ENCODE results near the gene LMTK3. TPM values are rescaled to one million over a fixed set of nuclear protein-coding genes. Genes with fewer than 3 reads are reported as not detected.

The LMTK3 gene
- total and polyA plus RNA-seq, 2 experiments from 2014 or later, result 1.6 to 11.8 TPM

DNA sequence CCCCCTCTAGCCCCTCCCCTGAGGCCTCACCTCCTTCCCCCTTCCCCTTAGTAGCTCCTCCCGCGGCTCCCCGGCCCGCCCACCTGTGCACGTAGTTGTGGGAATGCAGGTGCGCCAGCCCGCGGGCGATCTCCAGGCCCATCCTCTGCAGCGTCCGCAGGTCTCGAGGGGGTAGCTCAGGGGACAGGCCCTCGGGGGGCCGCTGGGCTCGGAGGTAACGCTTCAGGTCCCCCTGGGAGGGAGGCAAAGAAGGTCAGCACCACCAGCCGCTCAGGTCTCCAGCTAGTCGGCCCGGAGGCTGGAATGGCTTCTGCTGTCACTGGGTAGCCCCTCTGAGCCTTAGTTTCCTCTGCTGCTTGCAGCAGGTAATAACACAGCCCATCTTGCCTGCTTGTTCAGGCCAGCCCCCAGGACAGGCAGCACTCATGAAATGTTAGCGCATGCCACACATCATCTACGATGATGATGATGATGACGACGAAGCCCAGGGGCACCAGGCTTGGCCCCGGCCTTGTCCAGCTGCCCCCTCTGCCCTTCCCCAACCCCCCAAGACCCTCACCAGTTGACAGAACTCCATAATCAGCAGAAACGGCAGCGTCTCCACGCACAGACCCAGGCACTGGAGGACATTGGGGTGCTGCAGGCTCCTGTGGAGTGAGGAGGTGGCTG is 9.2 kb downstream of the LMTK3 start:
- H3K36me3 Mint-ChIP-seq (ENCODE audit: low read depth), result peaks cover under 1% of the 10 kb centered on the region; the same call in 2 of the 3 replicates
- peaks cover 16% of the 10 kb centered on the region for H3K4me1 Mint-ChIP-seq
- H3K9me3 Mint-ChIP-seq, result no peaks in the 10 kb centered on the region
- peak overlapping the region; percentile 70; the same call in 1 of the 2 replicates for H3K27ac Mint-ChIP-seq
- H3K4me1 ChIP-seq (ENCODE audit: insufficient read depth), result peaks cover 7% of the 10 kb centered on the region; the same call in 1 of the 2 replicates
- H2AFZ ChIP-seq, result 0 out of 2 replicates have a peak overlapping the region, but pooled peaks have one; percentile 63
- TF ChIP-seq, protein P1, sequence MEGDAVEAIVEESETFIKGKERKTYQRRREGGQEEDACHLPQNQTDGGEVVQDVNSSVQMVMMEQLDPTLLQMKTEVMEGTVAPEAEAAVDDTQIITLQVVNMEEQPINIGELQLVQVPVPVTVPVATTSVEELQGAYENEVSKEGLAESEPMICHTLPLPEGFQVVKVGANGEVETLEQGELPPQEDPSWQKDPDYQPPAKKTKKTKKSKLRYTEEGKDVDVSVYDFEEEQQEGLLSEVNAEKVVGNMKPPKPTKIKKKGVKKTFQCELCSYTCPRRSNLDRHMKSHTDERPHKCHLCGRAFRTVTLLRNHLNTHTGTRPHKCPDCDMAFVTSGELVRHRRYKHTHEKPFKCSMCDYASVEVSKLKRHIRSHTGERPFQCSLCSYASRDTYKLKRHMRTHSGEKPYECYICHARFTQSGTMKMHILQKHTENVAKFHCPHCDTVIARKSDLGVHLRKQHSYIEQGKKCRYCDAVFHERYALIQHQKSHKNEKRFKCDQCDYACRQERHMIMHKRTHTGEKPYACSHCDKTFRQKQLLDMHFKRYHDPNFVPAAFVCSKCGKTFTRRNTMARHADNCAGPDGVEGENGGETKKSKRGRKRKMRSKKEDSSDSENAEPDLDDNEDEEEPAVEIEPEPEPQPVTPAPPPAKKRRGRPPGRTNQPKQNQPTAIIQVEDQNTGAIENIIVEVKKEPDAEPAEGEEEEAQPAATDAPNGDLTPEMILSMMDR (conservative IDR thresholded peaks at IDR 0.05; ENCODE audit: low read depth in 2 of 2), result no peak
- no peak for TF ChIP-seq STAT1 (IDR thresholded peaks at IDR 0.05; ENCODE audit: unreplicated experiment)
- no peak for TF ChIP-seq NANOG (IDR thresholded peaks at IDR 0.05; ENCODE audit: borderline replicate concordance)
- TF ChIP-seq POLR2AphosphoS5 (IDR thresholded peaks at IDR 0.05; ENCODE audit: low read depth), result peak; percentile 65
- no peak for TF ChIP-seq ZNF114 (CRISPR knock-in tag; IDR thresholded peaks at IDR 0.05)
- no peak for TF ChIP-seq ZNF331 (CRISPR knock-in tag; IDR thresholded peaks at IDR 0.05; ENCODE audit: low read depth)
- TF ChIP-seq, protein P2, sequence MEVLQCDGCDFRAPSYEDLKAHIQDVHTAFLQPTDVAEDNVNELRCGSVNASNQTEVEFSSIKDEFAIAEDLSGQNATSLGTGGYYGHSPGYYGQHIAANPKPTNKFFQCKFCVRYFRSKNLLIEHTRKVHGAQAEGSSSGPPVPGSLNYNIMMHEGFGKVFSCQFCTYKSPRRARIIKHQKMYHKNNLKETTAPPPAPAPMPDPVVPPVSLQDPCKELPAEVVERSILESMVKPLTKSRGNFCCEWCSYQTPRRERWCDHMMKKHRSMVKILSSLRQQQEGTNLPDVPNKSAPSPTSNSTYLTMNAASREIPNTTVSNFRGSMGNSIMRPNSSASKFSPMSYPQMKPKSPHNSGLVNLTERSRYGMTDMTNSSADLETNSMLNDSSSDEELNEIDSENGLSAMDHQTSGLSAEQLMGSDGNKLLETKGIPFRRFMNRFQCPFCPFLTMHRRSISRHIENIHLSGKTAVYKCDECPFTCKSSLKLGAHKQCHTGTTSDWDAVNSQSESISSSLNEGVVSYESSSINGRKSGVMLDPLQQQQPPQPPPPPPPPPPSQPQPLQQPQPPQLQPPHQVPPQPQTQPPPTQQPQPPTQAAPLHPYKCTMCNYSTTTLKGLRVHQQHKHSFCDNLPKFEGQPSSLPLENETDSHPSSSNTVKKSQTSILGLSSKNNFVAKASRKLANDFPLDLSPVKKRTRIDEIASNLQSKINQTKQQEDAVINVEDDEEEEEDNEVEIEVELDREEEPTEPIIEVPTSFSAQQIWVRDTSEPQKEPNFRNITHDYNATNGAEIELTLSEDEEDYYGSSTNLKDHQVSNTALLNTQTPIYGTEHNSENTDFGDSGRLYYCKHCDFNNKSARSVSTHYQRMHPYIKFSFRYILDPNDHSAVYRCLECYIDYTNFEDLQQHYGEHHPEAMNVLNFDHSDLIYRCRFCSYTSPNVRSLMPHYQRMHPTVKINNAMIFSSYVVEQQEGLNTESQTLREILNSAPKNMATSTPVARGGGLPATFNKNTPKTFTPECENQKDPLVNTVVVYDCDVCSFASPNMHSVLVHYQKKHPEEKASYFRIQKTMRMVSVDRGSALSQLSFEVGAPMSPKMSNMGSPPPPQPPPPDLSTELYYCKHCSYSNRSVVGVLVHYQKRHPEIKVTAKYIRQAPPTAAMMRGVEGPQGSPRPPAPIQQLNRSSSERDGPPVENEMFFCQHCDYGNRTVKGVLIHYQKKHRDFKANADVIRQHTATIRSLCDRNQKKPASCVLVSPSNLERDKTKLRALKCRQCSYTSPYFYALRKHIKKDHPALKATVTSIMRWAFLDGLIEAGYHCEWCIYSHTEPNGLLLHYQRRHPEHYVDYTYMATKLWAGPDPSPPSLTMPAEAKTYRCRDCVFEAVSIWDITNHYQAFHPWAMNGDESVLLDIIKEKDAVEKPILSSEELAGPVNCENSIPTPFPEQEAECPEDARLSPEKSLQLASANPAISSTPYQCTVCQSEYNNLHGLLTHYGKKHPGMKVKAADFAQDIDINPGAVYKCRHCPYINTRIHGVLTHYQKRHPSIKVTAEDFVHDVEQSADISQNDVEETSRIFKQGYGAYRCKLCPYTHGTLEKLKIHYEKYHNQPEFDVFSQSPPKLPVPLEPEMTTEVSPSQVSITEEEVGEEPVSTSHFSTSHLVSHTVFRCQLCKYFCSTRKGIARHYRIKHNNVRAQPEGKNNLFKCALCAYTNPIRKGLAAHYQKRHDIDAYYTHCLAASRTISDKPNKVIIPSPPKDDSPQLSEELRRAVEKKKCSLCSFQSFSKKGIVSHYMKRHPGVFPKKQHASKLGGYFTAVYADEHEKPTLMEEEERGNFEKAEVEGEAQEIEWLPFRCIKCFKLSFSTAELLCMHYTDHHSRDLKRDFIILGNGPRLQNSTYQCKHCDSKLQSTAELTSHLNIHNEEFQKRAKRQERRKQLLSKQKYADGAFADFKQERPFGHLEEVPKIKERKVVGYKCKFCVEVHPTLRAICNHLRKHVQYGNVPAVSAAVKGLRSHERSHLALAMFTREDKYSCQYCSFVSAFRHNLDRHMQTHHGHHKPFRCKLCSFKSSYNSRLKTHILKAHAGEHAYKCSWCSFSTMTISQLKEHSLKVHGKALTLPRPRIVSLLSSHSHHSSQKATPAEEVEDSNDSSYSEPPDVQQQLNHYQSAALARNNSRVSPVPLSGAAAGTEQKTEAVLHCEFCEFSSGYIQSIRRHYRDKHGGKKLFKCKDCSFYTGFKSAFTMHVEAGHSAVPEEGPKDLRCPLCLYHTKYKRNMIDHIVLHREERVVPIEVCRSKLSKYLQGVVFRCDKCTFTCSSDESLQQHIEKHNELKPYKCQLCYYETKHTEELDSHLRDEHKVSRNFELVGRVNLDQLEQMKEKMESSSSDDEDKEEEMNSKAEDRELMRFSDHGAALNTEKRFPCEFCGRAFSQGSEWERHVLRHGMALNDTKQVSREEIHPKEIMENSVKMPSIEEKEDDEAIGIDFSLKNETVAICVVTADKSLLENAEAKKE (CRISPR knock-in tag; IDR thresholded peaks at IDR 0.05), result no peak
- ATAC-seq (peak; percentile 16), DNase-seq (ENCODE audit: low spot score) (no peak)
- H3K27ac ChIP-seq (ENCODE audit: low read depth), result no peak overlapping the region
- H3K79me2 ChIP-seq (replicated peaks; ENCODE audit: insufficient read depth), result no peaks in the 10 kb centered on the region
- peak overlapping the region; percentile 85 for H3K4me2 ChIP-seq
- H3F3A ChIP-seq (replicated peaks; ENCODE audit: low read depth), result peaks cover 6% of the 10 kb centered on the region; the same call in 1 of the 2 replicates
- H3K27me3 Mint-ChIP-seq (ENCODE audit: insufficient read depth, low read depth, poor library complexity), result peaks cover 21% of the 10 kb centered on the region
- no peaks in the 10 kb centered on the region for H4K20me1 ChIP-seq (replicated peaks; ENCODE audit: insufficient read depth)
- H3K36me3 ChIP-seq (ENCODE audit: insufficient read depth), result no peaks in the 10 kb centered on the region
- H3K4me3 ChIP-seq, result peak overlapping the region; percentile 63
- H3K4me3 Mint-ChIP-seq, result peak overlapping the region; percentile 50
- no peaks in the 10 kb centered on the region for H3K27me3 ChIP-seq (ENCODE audit: insufficient read depth)
- no peaks in the 10 kb centered on the region for H3K9me2 ChIP-seq (ENCODE audit: insufficient read depth)

Measured in GM23338 (cell line).